ENCODE results near the gene DEPDC1. TPM values are rescaled to one million over a fixed set of nuclear protein-coding genes. Genes with fewer than 3 reads are reported as not detected.

The DEPDC1 gene
- total RNA-seq, 1 donor from 2014 or later = 1.7 TPM

DNA sequence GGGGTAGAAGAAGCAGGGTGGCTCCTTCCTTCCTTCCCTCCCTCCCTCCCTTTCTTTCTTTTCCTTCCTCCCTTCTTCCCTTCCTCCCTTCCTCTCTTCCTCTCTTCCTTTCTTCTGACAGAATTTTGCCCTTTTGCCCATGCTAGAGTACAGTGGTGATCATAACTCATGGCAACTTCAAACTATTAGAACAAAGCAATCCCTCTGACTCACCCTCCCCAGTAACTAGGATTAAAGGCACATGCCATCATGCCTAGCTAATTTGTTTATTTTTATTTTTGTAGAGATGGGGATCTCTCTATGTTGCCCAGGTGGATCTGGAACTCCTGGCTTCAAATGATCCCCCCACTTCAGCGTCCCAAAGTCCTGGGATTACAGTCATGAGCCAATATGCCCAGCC, 37.1 kb downstream of the DEPDC1 start:
- TF ChIP-seq POLR2A (IDR thresholded peaks at IDR 0.05) = no peak
- Histone ChIP-seq H3K36me3 (no peaks in the 10 kb centered on the region), H3K27me3 (no peaks in the 10 kb centered on the region), H3K9me3 (no peaks in the 10 kb centered on the region), H3K4me1 (no peaks in the 10 kb centered on the region), H3K4me3 (no peak overlapping the region), H3K27ac (no peak overlapping the region)
- DNase-seq (ENCODE audit: extremely low spot score in 2 of 2) = no peak
- intact Hi-C loops (cut with DNase I) = no loop called here

DNA sequence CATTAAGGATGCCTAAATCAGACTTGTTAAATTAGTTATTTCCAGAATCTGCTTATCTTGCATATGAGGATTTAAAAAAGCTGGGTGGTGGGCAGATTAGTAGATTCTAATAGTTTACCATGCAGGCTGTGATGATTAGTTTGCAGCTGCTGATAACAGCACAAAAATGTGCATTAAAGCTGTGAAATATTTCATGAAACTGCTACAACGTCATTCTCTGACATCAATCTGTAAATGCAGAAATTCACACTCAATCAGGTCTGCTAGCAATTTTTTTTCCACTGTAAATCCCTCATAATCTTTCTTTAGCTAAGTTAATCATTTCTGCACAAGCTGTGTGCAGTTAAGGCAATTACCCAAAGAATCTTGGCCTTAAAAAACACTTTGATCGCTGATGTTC, 37.8 kb downstream of the DEPDC1 start:
- DNase-seq (ENCODE audit: extremely low spot score in 2 of 2) = no peak
- TF ChIP-seq, protein P1, sequence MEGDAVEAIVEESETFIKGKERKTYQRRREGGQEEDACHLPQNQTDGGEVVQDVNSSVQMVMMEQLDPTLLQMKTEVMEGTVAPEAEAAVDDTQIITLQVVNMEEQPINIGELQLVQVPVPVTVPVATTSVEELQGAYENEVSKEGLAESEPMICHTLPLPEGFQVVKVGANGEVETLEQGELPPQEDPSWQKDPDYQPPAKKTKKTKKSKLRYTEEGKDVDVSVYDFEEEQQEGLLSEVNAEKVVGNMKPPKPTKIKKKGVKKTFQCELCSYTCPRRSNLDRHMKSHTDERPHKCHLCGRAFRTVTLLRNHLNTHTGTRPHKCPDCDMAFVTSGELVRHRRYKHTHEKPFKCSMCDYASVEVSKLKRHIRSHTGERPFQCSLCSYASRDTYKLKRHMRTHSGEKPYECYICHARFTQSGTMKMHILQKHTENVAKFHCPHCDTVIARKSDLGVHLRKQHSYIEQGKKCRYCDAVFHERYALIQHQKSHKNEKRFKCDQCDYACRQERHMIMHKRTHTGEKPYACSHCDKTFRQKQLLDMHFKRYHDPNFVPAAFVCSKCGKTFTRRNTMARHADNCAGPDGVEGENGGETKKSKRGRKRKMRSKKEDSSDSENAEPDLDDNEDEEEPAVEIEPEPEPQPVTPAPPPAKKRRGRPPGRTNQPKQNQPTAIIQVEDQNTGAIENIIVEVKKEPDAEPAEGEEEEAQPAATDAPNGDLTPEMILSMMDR (IDR thresholded peaks at IDR 0.05) = no peak
- TF ChIP-seq POLR2A (IDR thresholded peaks at IDR 0.05) (no peak), POLR2AphosphoS5 (IDR thresholded peaks at IDR 0.05; ENCODE audit: insufficient read depth in 1 of 2, low read depth in 1 of 2) (no peak)
- Histone ChIP-seq H3K4me1 (no peaks in the 10 kb centered on the region), H3K27ac (no peak overlapping the region), H3K27me3 (no peaks in the 10 kb centered on the region), H3K9me3 (no peaks in the 10 kb centered on the region), H3K36me3 (no peaks in the 10 kb centered on the region), H3K4me3 (no peak overlapping the region)
- intact Hi-C loops (cut with DNase I) = no loop called here

DNA sequence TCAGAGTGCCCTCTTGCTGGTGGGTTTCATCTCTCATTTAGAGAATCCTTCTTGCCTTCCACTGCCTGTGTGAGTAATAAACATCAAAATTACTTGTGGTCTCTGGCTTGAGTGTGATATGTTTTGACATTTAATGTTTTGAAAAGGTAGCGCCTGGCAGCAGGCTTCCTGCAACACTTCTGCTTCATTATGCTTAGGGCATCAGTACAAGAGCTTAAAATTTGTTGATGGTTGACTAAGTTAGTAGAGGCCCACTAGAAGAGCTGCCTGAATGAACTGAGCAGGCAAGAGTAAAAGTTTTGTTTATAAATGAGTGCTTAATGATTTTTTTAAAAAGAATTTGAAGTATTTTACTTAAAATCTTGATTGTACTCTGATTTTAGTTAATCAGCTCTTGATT, 40.7 kb downstream of the DEPDC1 start:
- intact Hi-C loops (cut with DNase I) = no loop called here
- Histone ChIP-seq H3K36me3 (no peaks in the 10 kb centered on the region), H3K9me3 (no peaks in the 10 kb centered on the region), H3K4me1 (no peaks in the 10 kb centered on the region), H3K27me3 (no peaks in the 10 kb centered on the region), H3K27ac (no peak overlapping the region), H3K4me3 (no peak overlapping the region)
- TF ChIP-seq, protein P1 (IDR thresholded peaks at IDR 0.05) = no peak
- TF ChIP-seq POLR2A (IDR thresholded peaks at IDR 0.05) (no peak), POLR2AphosphoS5 (IDR thresholded peaks at IDR 0.05; ENCODE audit: insufficient read depth in 1 of 2, low read depth in 1 of 2) (no peak)
- DNase-seq (ENCODE audit: extremely low spot score in 2 of 2) = no peak

DNA sequence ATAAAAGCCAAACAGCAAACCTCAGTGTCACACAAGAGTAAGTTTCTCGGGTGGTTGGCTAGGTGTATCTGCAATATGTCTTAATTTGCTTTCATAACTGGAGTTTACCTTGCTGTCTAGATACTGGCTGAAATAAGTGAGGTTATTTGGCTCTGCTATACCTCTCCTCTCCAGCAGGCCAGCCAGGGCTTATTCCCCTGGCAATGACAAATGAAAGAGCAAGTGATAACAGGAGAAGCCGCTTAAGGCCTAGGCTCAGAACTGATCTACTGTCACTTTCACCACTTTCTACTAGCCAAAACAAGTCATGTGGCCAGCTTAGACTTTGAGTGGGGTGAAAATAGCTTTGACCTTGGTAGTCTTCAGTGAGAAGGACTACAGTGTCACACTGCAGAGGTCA, 42.3 kb downstream of the DEPDC1 start:
- intact Hi-C loops (cut with DNase I) = no loop called here
- no peak overlapping the region for H3K4me3 ChIP-seq
- H3K27ac ChIP-seq = no peak overlapping the region
- no peaks in the 10 kb centered on the region for H3K36me3 ChIP-seq
- H3K4me1 ChIP-seq = no peaks in the 10 kb centered on the region
- DNase-seq (ENCODE audit: extremely low spot score in 2 of 2) = no peak
- no peaks in the 10 kb centered on the region for H3K27me3 ChIP-seq
- TF ChIP-seq, protein P1 (IDR thresholded peaks at IDR 0.05) = no peak
- no peak for TF ChIP-seq POLR2AphosphoS5 (IDR thresholded peaks at IDR 0.05; ENCODE audit: insufficient read depth in 1 of 2, low read depth in 1 of 2)
- no peak for TF ChIP-seq POLR2A (IDR thresholded peaks at IDR 0.05)
- H3K9me3 ChIP-seq = no peaks in the 10 kb centered on the region

DNA sequence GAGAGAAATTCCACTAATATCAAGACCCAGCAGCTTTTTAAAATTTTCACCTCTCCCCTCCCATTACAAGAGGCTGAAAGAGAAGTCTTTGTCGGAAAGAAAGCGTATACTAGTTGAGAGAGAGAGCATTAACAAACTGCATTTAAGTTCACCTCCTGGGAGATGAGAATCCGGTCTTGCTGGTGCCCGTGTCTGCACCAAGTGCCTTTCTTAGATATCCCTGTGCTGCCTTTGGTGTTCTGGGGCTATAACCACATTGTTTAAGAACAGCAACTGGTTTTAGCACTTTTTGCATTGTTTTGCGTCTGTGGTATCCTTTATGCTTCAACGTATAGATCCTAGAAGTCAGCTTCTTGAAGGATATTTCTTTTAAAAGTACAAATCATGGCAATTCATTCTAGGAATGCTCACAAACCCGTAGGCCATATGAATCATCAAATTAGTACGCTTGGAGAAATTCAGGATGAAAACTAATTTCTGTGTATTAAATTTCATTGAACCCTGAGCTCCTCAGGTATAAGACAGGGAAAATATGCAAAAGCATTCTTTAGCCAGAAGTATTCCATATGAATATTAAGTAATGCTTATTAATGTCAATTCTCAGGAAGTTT, 43.7 kb downstream of the DEPDC1 start:
- no peak overlapping the region for H3K4me3 ChIP-seq
- intact Hi-C loops (cut with DNase I) = no loop called here
- no peak for DNase-seq (ENCODE audit: extremely low spot score in 2 of 2)
- H3K4me1 ChIP-seq = no peaks in the 10 kb centered on the region
- H3K27me3 ChIP-seq = no peaks in the 10 kb centered on the region
- H3K9me3 ChIP-seq = no peaks in the 10 kb centered on the region
- H3K36me3 ChIP-seq = no peaks in the 10 kb centered on the region
- TF ChIP-seq POLR2AphosphoS5 (IDR thresholded peaks at IDR 0.05; ENCODE audit: insufficient read depth in 1 of 2, low read depth in 1 of 2) (no peak), POLR2A (IDR thresholded peaks at IDR 0.05) (no peak)
- TF ChIP-seq, protein P1 (IDR thresholded peaks at IDR 0.05) = no peak
- H3K27ac ChIP-seq = no peak overlapping the region
